K562 (cell line): ENCODE results near the gene ALOX12. TPM values are rescaled to one million over a fixed set of nuclear protein-coding genes. Genes with fewer than 3 reads are reported as not detected.

Experiments
- ADNP ChIP-seq: fragments of 200-800 bp; sonication (Bioruptor generic); IDR thresholded peaks from 2 replicates; pipeline ENCODE4 v1.6.1; 2016; ENCODE audit warnings: missing genetic modification characterization, missing compliant biosample characterization
- BCOR ChIP-seq: fragments of 450-650 bp; IDR thresholded peaks from 2 replicates; pipeline ENCODE4 v1.6.1; 2016
- CEBPB ChIP-seq: fragments of 450-650 bp; IDR thresholded peaks from 2 replicates; pipeline ENCODE4 v1.6.1; 2016; ENCODE audit warnings: missing genetic modification characterization, missing compliant biosample characterization
- CREB3 ChIP-seq: fragments of 450-650 bp; conservative IDR thresholded peaks from 2 replicates; pipeline ENCODE4 v1.6.1; 2016; ENCODE audit warnings: missing genetic modification characterization, low read depth, mild to moderate bottlenecking, missing compliant biosample characterization, moderate library complexity
- CREBBP ChIP-seq: IDR thresholded peaks from one replicate; pipeline ENCODE4 v1.6.1; 2012; ENCODE audit warnings: low read depth, mild to moderate bottlenecking, control low read depth, inconsistent platforms, low read length
- HBP1 ChIP-seq: fragments of 450-650 bp; formaldehyde crosslinking; IDR thresholded peaks from 2 replicates; pipeline ENCODE4 v1.4.0; 2022; ENCODE audit warnings: missing genetic modification characterization
- HNRNPL ChIP-seq: fragments of 200-400 bp; formaldehyde crosslinking; IDR thresholded peaks from 2 replicates; pipeline ENCODE4 v1.6.1; 2017; ENCODE audit warnings: low read depth, mild to moderate bottlenecking, low read length
- HOMEZ ChIP-seq: fragments of 250-450 bp; sonication (Bioruptor Pico); IDR thresholded peaks from 2 replicates; pipeline ENCODE4 v1.4.0; 2020; ENCODE audit warnings: mild to moderate bottlenecking, moderate library complexity
- JUN ChIP-seq, 2 experiments: sonication (generic) in 1 of 2; formaldehyde crosslinking in 1 of 2; IDR thresholded peaks; 2 replicates each; pipeline versions ENCODE4 v1.6.1 to v1.8.0; 2012 to 2022; ENCODE audit warnings: borderline replicate concordance in 2 of 2, mild to moderate bottlenecking in 2 of 2, improper control_type of control experiment in 1 of 2, low read depth in 1 of 2, low read length in 1 of 2, missing genetic modification reagents in 1 of 2
- KLF10 ChIP-seq: fragments of 250-450 bp; sonication (Bioruptor Pico); IDR thresholded peaks from 2 replicates; pipeline ENCODE4 v1.6.1; 2021; ENCODE audit warnings: matching md5 sums
- KLF16 ChIP-seq: IDR thresholded peaks from 2 replicates; pipeline ENCODE4 v1.6.1; 2016; ENCODE audit warnings: antibody characterized with exemption
- LEF1 ChIP-seq: fragments of 450-650 bp; IDR thresholded peaks from 2 replicates; pipeline ENCODE4 v1.6.1; 2016; ENCODE audit warnings: mild to moderate bottlenecking
- MBD1 ChIP-seq: fragments of 250-450 bp; sonication (Bioruptor Pico); IDR thresholded peaks from 2 replicates; pipeline ENCODE4 v1.8.0; 2022; ENCODE audit warnings: inconsistent platforms
- NFE2 ChIP-seq: IDR thresholded peaks from 2 replicates; pipeline ENCODE4 v1.6.1; 2014; ENCODE audit warnings: antibody characterized with exemption, low read depth
- NUFIP1 ChIP-seq: fragments of 450-650 bp; IDR thresholded peaks from 2 replicates; pipeline ENCODE4 v1.6.1; 2018; ENCODE audit not compliant: partially characterized antibody
- POLR2AphosphoS2 ChIP-seq: IDR thresholded peaks from 2 replicates; pipeline ENCODE4 v1.6.1; 2012; ENCODE audit warnings: low read length, improper control_type of control experiment
- PRDM10 ChIP-seq: fragments of 450-650 bp; IDR thresholded peaks from 2 replicates; pipeline ENCODE4 v1.6.1; 2018; ENCODE audit not compliant: partially characterized antibody
- PRMT5 ChIP-seq: sonication (generic); formaldehyde crosslinking; IDR thresholded peaks from 2 replicates; pipeline ENCODE4 v1.5.0; 2020; ENCODE audit warnings: missing genetic modification reagents
- ZBED1 ChIP-seq: IDR thresholded peaks from 2 replicates; pipeline ENCODE4 v1.6.1; 2014
- ZFPM2 ChIP-seq: fragments of 250-450 bp; sonication (Bioruptor Pico); IDR thresholded peaks from 2 replicates; pipeline ENCODE4 v1.5.1; 2022; ENCODE audit warnings: mild to moderate bottlenecking
- polyA plus RNA-seq, 8 experiments: library from polyadenylated mRNA; depleted of rRNA in 4 of 8; stranded (reverse) in 5 of 8; unstranded in 3 of 8; fragments of >200 nt; fragmentation: Nextera tagmentation in 2 of 8; fragmentation: Illumina TruSeq in 1 of 8; extraction: Ambion mirVana in 2 of 8; extraction: Trizol in 1 of 8; gene quantifications; 2 replicates each; pipeline versions ENCODE4 v1.2.1 to v1.2.3, GENCODE V29; 2011 to 2014; ENCODE audit warnings: inconsistent platforms in 1 of 8, missing spikeins in 1 of 8
- total RNA-seq, 7 experiments: library from RNA; depleted of rRNA in 6 of 7; stranded (reverse); fragments of >200 nt in 6 of 7; fragmentation: Illumina TruSeq in 2 of 7; extraction: Trizol in 2 of 7; gene quantifications; 2 replicates each; pipeline versions ENCODE4 v1.2.1 to v1.2.3, GENCODE V29; 2011 to 2021; ENCODE audit warnings: low replicate concordance in 1 of 7

ALOX12 gene
- total and polyA plus RNA-seq, 9 of the 15 experiments (the other 6 are each of a cell fraction or from before 2014, with no cell fraction given), result 0.09 to 1.1 (median 0.47) TPM; not detected in 1

GRCh38 chr17:6947745-6948144 is 48.1 kb upstream of the ALOX12 start (continued):
- TF ChIP-seq CREB3 (tag) (peak; percentile 93), BCOR (no peak), PRMT5 (CRISPR knock-in tag) (no peak), HBP1 (no peak), CREBBP (no peak), ADNP (tag) (no peak), ZBED1 (no peak), HOMEZ (CRISPR knock-in tag) (no peak), PRDM10 (no peak), LEF1 (no peak), CEBPB (tag) (no peak), NUFIP1 (no peak), HNRNPL (no peak), ZFPM2 (CRISPR knock-in tag) (no peak), KLF16 (no peak), POLR2AphosphoS2 (no peak), NFE2 (no peak), MBD1 (no peak), JUN (IDR thresholded peaks at IDR 0.05; ENCODE audit: borderline replicate concordance, low read depth, low read length) (no peak), JUN (CRISPR knock-in tag; IDR thresholded peaks at IDR 0.05; ENCODE audit: borderline replicate concordance) (no peak), KLF10 (no peak)
